GM12875 (cell line): ENCODE measurements around the gene TEDC2.

Source experiments
- H3K4me3 ChIP-seq: one replicate; pipeline ENCODE4 v1.5.1; 2011; ENCODE audit warnings: low read depth, low read length, control low read depth
- CTCF ChIP-seq: IDR thresholded peaks from 2 replicates; pipeline ENCODE4 v1.5.1; 2011; ENCODE audit warnings: low read depth, mild to moderate bottlenecking, control low read depth, inconsistent platforms, low read length, moderate library complexity, borderline replicate concordance; ENCODE audit not compliant: insufficient read depth

Gene TEDC2

GRCh38 chr16:2501946-2502895 is 42.3 kb downstream of the TEDC2 start:
- TF ChIP-seq CTCF: no peak

GRCh38 chr16:2505695-2506094 is 45.8 kb downstream of the TEDC2 start:
- H3K4me3 ChIP-seq: no peak overlapping the region

More at GRCh38 chr16:2501946-2502895, 42.3 kb downstream of the TEDC2 start:
- H3K4me3 ChIP-seq: no peak overlapping the region

GRCh38 chr16:2507052-2507659 is 47.2 kb downstream of the TEDC2 start:
- 0 out of 2 replicates have a peak, but pooled peaks have one; percentile 22 for TF ChIP-seq CTCF

More at GRCh38 chr16:2505695-2506094, 45.8 kb downstream of the TEDC2 start:
- no peak for TF ChIP-seq CTCF

GRCh38 chr16:2507665-2508064 is 47.8 kb downstream of the TEDC2 start:
- no peak overlapping the region for H3K4me3 ChIP-seq
- TF ChIP-seq CTCF: no peak

More at GRCh38 chr16:2507052-2507659, 47.2 kb downstream of the TEDC2 start:
- H3K4me3 ChIP-seq: no peak overlapping the region

- no peak for TF ChIP-seq CTCF
- no peak overlapping the region for H3K4me3 ChIP-seq
Observed at GRCh38 chr16:2508722-2509400, 49.0 kb downstream of the TEDC2 start.

- H3K4me3 ChIP-seq: no peak overlapping the region
- TF ChIP-seq CTCF: no peak
Observed at GRCh38 chr16:2511128-2511800, 51.4 kb downstream of the TEDC2 start.
